Measurements from ENCODE around the gene MROH9.

DNA sequence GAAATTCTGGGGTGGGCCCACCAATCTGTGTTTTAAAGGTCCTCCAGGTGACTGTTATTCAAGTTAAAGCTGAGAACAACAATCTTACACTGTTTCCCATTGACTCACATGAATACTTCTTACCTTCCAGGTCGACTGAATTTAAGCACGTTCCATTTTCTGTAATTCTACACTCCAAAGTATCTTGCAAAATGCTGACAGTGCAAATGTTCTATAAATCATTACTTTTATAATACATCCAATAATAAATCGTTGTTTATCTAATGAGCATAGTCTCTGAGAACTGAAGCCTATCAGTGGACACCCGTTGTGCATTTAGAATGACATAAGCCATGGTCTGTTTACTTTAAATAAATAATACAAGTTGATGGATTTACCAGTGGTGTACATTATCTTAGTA is 79.5 kb downstream of the MROH9 start:
- TF ChIP-seq, protein P1, sequence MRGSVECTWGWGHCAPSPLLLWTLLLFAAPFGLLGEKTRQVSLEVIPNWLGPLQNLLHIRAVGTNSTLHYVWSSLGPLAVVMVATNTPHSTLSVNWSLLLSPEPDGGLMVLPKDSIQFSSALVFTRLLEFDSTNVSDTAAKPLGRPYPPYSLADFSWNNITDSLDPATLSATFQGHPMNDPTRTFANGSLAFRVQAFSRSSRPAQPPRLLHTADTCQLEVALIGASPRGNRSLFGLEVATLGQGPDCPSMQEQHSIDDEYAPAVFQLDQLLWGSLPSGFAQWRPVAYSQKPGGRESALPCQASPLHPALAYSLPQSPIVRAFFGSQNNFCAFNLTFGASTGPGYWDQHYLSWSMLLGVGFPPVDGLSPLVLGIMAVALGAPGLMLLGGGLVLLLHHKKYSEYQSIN (CRISPR knock-in tag; IDR thresholded peaks at IDR 0.05; ENCODE audit: borderline replicate concordance) = no peak
- TF ChIP-seq MED1 (CRISPR knock-in tag; IDR thresholded peaks at IDR 0.05) = no peak
- TF ChIP-seq ZBTB1 (CRISPR knock-in tag; IDR thresholded peaks at IDR 0.05; ENCODE audit: borderline replicate concordance) = no peak
- no peak for TF ChIP-seq ESRRA (CRISPR knock-in tag; IDR thresholded peaks at IDR 0.05; ENCODE audit: low read depth)
